B cell (primary cell): ENCODE results near the gene MYPOP.

Experiments used
- CTCF ChIP-seq: fragments of 200-600 bp; IDR thresholded peaks from one replicate; pipeline ENCODE4 v1.8.0; 2022; ENCODE audit warnings: antibody characterized with exemption, mild to moderate bottlenecking
- EZH2 ChIP-seq: IDR thresholded peaks from 2 replicates; pipeline ENCODE4 v1.6.1; 2012; ENCODE audit warnings: borderline replicate concordance, low read depth, mild to moderate bottlenecking, moderate library complexity, low read length; ENCODE audit not compliant: insufficient read depth, poor library complexity, severe bottlenecking

GRCh38 chr19:45934551-45935230, 32.3 kb upstream of the MYPOP start:
- TF ChIP-seq CTCF (no peak), EZH2 (no peak)
